WTC11 (cell line): ENCODE results near the gene INO80B. TPM values are rescaled to one million over a fixed set of nuclear protein-coding genes. Genes with fewer than 3 reads are reported as not detected.
A peak's percentile ranks its signal among the peaks of the same experiment; 100 is the strongest.

ENCODE experiments used
- ATAC-seq: fragments of 200-7000 bp; cut with Tn5 transposase; 2 replicates; pipeline ENCODE4 v1.10.0; 2021; ENCODE audit warnings: mild to moderate bottlenecking, moderate library complexity
- CTCF ChIA-PET: fragments of 300-600 bp; sonication (Branson Sonifier 250); formaldehyde crosslinking; loops from one replicate; lab custom pipeline; 2021; ENCODE audit warnings: antibody characterized with exemption; lab: Charles Lee
- POLR2A ChIA-PET: fragments of 350-600 bp; sonication (Branson Sonifier 250); formaldehyde crosslinking; loops from one replicate; lab custom pipeline; 2021; ENCODE audit warnings: antibody characterized with exemption; lab: Charles Lee
- DNase-seq: peaks from one replicate; pipeline ENCODE4 v3.0.0; 2021; ENCODE audit warnings: low spot score
- H3K27ac Mint-ChIP-seq: 2 replicates; pipeline ENCODE4 v1.8.0; 2021; ENCODE audit warnings: mixed read lengths
- H3K27me3 Mint-ChIP-seq: 2 replicates; pipeline ENCODE4 v1.8.0; 2021; ENCODE audit warnings: low read depth, mild to moderate bottlenecking, moderate library complexity, mixed read lengths
- H3K36me3 Mint-ChIP-seq: 2 replicates; pipeline ENCODE4 v1.8.0; 2021; ENCODE audit warnings: mixed read lengths
- H3K4me1 Mint-ChIP-seq: 2 replicates; pipeline ENCODE4 v1.8.0; 2022; ENCODE audit warnings: mixed read lengths
- H3K4me3 Mint-ChIP-seq: 2 replicates; pipeline ENCODE4 v1.8.0; 2021; ENCODE audit warnings: mild to moderate bottlenecking, moderate library complexity, mixed read lengths
- H3K9me3 Mint-ChIP-seq: 2 replicates; pipeline ENCODE4 v1.8.0; 2021; ENCODE audit warnings: mixed read lengths
- CBFB ChIP-seq: sonication (generic); formaldehyde crosslinking; IDR thresholded peaks from 2 replicates; pipeline ENCODE4 v1.8.1; 2022; ENCODE audit warnings: mild to moderate bottlenecking, low read depth, missing genetic modification reagents
- CREM ChIP-seq: sonication (generic); formaldehyde crosslinking; IDR thresholded peaks from 2 replicates; pipeline ENCODE4 v1.8.1; 2022; ENCODE audit warnings: mild to moderate bottlenecking, missing genetic modification reagents, moderate library complexity
- CTCF ChIP-seq: fragments of 200-600 bp; IDR thresholded peaks from 2 replicates; pipeline ENCODE4 v1.8.0; 2022; ENCODE audit warnings: antibody characterized with exemption
- ERG ChIP-seq: fragments of 250-450 bp; sonication (Bioruptor Pico); IDR thresholded peaks from 2 replicates; pipeline ENCODE4 v1.8.0; 2021; ENCODE audit warnings: mild to moderate bottlenecking
- ESRRA ChIP-seq: sonication (generic); formaldehyde crosslinking; IDR thresholded peaks from 2 replicates; pipeline ENCODE4 v1.8.1; 2022; ENCODE audit warnings: mild to moderate bottlenecking, missing genetic modification reagents, borderline replicate concordance
- FOXP1 ChIP-seq: sonication (generic); formaldehyde crosslinking; IDR thresholded peaks from 2 replicates; pipeline ENCODE4 v1.8.0; 2022; ENCODE audit warnings: missing genetic modification reagents, mild to moderate bottlenecking, moderate library complexity, borderline replicate concordance
- GABPB1 ChIP-seq: sonication (generic); formaldehyde crosslinking; IDR thresholded peaks from 2 replicates; pipeline ENCODE4 v1.8.1; 2023; ENCODE audit warnings: mild to moderate bottlenecking, missing genetic modification reagents
- GRHL2 ChIP-seq: fragments of 250-450 bp; sonication (Bioruptor Pico); IDR thresholded peaks from 2 replicates; pipeline ENCODE4 v1.8.0; 2022; ENCODE audit warnings: mild to moderate bottlenecking, moderate library complexity; ENCODE audit not compliant: insufficient replicate concordance, severe bottlenecking
- JAZF1 ChIP-seq: fragments of 250-450 bp; sonication (Bioruptor Pico); IDR thresholded peaks from 2 replicates; pipeline ENCODE4 v1.9.0; 2021; ENCODE audit warnings: moderate library complexity, mild to moderate bottlenecking, inconsistent platforms
- MAX ChIP-seq: sonication (generic); formaldehyde crosslinking; IDR thresholded peaks from 2 replicates; pipeline ENCODE4 v1.8.0; 2022; ENCODE audit warnings: mild to moderate bottlenecking, missing genetic modification reagents
- MLX ChIP-seq: sonication (generic); formaldehyde crosslinking; IDR thresholded peaks from 2 replicates; pipeline ENCODE4 v1.8.1; 2023; ENCODE audit warnings: mild to moderate bottlenecking, missing genetic modification reagents, moderate library complexity
- NR2C2 ChIP-seq: sonication (generic); formaldehyde crosslinking; IDR thresholded peaks from 2 replicates; pipeline ENCODE4 v1.8.0; 2022; ENCODE audit warnings: mild to moderate bottlenecking, missing genetic modification reagents
- NR3C1 ChIP-seq: sonication (generic); formaldehyde crosslinking; conservative IDR thresholded peaks from 2 replicates; pipeline ENCODE4 v1.8.1; 2023; ENCODE audit warnings: low read depth, mild to moderate bottlenecking, missing genetic modification reagents
- SOX15 ChIP-seq: fragments of 250-450 bp; sonication (Bioruptor Pico); IDR thresholded peaks from 2 replicates; pipeline ENCODE4 v1.9.0; 2021; ENCODE audit warnings: mild to moderate bottlenecking
- TCF7 ChIP-seq: sonication (generic); formaldehyde crosslinking; IDR thresholded peaks from 2 replicates; pipeline ENCODE4 v1.8.0; 2022; ENCODE audit warnings: mild to moderate bottlenecking, low read depth, missing genetic modification reagents, moderate library complexity
- ZNF423 ChIP-seq: fragments of 250-450 bp; sonication (Bioruptor Pico); IDR thresholded peaks from 2 replicates; pipeline ENCODE4 v2.1.2; 2022; ENCODE audit warnings: mild to moderate bottlenecking, moderate library complexity
- total RNA-seq: library from RNA; stranded (reverse); gene quantifications from 3 replicates; pipeline ENCODE4 v1.2.3, GENCODE V29; 2021
- TF ChIP-seq, protein P1 (sequence below): sonication (generic); formaldehyde crosslinking; IDR thresholded peaks from 2 replicates; pipeline ENCODE4 v1.8.1; 2023; ENCODE audit warnings: mild to moderate bottlenecking, missing genetic modification reagents
- TF ChIP-seq, protein P2 (sequence below): sonication (generic); formaldehyde crosslinking; IDR thresholded peaks from 2 replicates; pipeline ENCODE4 v1.8.1; 2022; ENCODE audit warnings: mild to moderate bottlenecking, missing genetic modification reagents, moderate library complexity, borderline replicate concordance
- TF ChIP-seq, protein P3 (sequence below): sonication (generic); formaldehyde crosslinking; IDR thresholded peaks from 2 replicates; pipeline ENCODE4 v1.8.1; 2022; ENCODE audit warnings: mild to moderate bottlenecking, moderate library complexity, missing genetic modification reagents

The INO80B gene
- total RNA-seq, 1 experiment from 2014 or later, result 20.2 TPM

DNA sequence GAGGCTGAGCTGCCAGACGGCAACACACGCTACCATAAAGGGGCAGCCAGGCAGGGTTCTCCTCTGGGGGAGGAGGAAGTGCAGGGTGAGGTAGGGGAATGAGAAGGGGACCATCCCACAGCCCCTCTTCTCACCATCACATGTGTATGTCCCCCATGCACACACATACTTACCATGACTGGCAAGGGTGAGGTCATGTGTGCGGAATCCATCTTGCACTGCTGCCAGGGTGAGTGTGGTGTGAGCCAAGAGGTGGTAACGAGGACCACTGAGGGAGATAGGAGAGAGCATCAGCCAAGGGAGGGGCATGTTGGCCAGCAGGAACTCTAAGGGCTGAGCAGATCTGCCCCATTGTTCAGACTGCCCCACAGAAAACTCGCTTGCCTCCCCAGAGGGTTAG lies 26.2 kb upstream of the INO80B start:
- Mint-ChIP-seq H3K9me3 (no peaks in the 10 kb centered on the region), H3K36me3 (peaks cover 64% of the 10 kb centered on the region), H3K27me3 (peaks cover 5% of the 10 kb centered on the region), H3K4me1 (no peaks in the 10 kb centered on the region), H3K4me3 (no peak overlapping the region), H3K27ac (no peak overlapping the region)
- ATAC-seq (no peak), DNase-seq (no peak)
- POLR2A ChIA-PET, result no interaction called here
- TF ChIP-seq NR2C2 (CRISPR knock-in tag) (no peak), NR3C1 (no peak), SOX15 (CRISPR knock-in tag) (no peak), CREM (CRISPR knock-in tag) (no peak)
- TF ChIP-seq, protein P1, sequence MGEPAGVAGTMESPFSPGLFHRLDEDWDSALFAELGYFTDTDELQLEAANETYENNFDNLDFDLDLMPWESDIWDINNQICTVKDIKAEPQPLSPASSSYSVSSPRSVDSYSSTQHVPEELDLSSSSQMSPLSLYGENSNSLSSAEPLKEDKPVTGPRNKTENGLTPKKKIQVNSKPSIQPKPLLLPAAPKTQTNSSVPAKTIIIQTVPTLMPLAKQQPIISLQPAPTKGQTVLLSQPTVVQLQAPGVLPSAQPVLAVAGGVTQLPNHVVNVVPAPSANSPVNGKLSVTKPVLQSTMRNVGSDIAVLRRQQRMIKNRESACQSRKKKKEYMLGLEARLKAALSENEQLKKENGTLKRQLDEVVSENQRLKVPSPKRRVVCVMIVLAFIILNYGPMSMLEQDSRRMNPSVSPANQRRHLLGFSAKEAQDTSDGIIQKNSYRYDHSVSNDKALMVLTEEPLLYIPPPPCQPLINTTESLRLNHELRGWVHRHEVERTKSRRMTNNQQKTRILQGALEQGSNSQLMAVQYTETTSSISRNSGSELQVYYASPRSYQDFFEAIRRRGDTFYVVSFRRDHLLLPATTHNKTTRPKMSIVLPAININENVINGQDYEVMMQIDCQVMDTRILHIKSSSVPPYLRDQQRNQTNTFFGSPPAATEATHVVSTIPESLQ (CRISPR knock-in tag), result no peak
- CTCF ChIA-PET, result no interaction called here

DNA sequence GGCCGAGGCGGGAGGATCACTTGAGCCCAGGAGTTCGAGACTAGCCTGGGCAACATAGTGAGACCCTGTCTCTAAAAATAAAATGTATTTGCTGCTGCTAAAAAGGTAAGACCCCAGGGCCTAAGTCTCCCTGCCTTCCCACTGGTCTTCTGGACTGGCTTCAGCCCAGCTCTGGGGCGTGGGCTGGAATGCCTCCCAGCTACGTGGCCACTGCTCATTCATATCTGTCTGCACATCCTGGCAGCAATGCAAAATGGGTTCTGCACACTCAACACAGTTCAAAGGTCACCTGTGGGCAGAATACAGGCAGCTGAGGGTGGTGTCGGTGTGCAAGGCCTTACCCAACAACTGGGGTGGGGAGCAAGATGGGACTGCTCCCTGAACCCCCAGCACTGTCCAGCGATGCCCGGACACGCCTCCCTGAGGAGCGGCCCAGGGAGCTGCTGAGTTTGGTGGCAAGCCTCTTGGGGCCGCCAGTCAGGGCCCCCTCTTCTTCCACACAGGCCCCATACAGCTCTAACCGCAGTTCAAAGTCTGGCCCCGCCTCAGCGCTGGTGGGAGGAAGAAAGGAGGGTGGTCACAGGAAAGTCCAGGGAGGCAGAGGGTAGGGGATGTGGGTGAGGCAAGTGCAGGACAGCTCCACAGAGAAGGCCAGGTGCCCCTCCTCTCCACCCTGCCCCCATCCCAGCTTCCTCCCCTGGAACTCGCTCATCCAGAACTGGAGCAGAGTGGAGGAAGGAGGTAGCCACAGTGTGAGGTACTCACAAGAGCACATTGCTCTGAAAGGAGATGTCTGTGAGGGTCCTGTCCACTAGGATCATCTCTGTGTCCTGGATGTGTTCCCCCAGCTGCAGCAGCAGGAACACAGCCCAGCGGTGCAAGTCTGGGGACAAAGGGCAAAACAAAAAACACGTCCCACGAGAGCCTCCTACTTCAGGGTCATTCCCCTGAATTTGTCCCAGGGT lies 25.1 kb upstream of the INO80B start:
- DNase-seq, result no peak
- no peaks in the 10 kb centered on the region for H3K9me3 Mint-ChIP-seq
- H3K27me3 Mint-ChIP-seq, result no peaks in the 10 kb centered on the region
- no peak for ATAC-seq
- no peaks in the 10 kb centered on the region for H3K4me1 Mint-ChIP-seq
- TF ChIP-seq GABPB1 (CRISPR knock-in tag) (0 out of 2 replicates have a peak, but pooled peaks have one; percentile 44), ESRRA (CRISPR knock-in tag) (no peak), TCF7 (CRISPR knock-in tag) (no peak), MLX (no peak)
- TF ChIP-seq, protein P2, sequence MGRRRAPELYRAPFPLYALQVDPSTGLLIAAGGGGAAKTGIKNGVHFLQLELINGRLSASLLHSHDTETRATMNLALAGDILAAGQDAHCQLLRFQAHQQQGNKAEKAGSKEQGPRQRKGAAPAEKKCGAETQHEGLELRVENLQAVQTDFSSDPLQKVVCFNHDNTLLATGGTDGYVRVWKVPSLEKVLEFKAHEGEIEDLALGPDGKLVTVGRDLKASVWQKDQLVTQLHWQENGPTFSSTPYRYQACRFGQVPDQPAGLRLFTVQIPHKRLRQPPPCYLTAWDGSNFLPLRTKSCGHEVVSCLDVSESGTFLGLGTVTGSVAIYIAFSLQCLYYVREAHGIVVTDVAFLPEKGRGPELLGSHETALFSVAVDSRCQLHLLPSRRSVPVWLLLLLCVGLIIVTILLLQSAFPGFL (CRISPR knock-in tag), result no peak
- H3K36me3 Mint-ChIP-seq, result peaks cover 69% of the 10 kb centered on the region
- H3K4me3 Mint-ChIP-seq, result no peak overlapping the region
- ChIA-PET POLR2A (no interaction called here), CTCF (interaction anchor here (0.8 kb wide), 1 partner anchor 11 kb away, joined by 4 read pairs; no protein-coding TSS in a partner anchor)
- no peak overlapping the region for H3K27ac Mint-ChIP-seq

DNA sequence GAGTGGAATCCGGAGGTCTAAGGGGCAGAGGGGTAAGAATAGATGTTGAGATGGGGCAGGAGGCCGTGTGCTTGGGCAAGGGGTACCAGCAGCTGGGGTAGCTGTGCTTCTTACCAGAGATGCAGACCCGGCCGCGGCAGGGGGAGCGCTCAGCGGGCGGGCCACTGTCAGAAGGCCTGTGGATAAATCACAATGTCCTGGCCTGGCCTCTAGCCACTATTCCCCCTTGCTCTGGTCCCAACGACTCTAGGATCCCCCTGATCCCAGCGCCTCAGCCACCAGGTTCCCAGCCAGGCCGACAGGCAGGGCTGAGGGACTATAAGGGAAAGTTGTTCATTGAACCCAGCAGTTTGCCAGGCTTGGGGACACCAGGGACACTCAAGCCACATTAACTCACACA lies 24.4 kb upstream of the INO80B start:
- TF ChIP-seq ZNF423 (CRISPR knock-in tag) (no peak), JAZF1 (CRISPR knock-in tag) (no peak), CTCF (no peak), ERG (no peak), CBFB (CRISPR knock-in tag) (no peak), GRHL2 (no peak), CREM (CRISPR knock-in tag) (no peak), FOXP1 (CRISPR knock-in tag) (no peak), MAX (no peak)
- TF ChIP-seq, protein P3, sequence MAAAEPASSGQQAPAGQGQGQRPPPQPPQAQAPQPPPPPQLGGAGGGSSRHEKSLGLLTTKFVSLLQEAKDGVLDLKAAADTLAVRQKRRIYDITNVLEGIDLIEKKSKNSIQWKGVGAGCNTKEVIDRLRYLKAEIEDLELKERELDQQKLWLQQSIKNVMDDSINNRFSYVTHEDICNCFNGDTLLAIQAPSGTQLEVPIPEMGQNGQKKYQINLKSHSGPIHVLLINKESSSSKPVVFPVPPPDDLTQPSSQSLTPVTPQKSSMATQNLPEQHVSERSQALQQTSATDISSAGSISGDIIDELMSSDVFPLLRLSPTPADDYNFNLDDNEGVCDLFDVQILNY, result no peak
- Mint-ChIP-seq H3K4me1 (no peaks in the 10 kb centered on the region), H3K9me3 (no peaks in the 10 kb centered on the region), H3K27ac (no peak overlapping the region), H3K36me3 (peaks cover 69% of the 10 kb centered on the region), H3K27me3 (no peaks in the 10 kb centered on the region), H3K4me3 (no peak overlapping the region)
- ChIA-PET CTCF (no interaction called here), POLR2A (no interaction called here)
- DNase-seq (no peak), ATAC-seq (no peak)
